GM18858 (cell line): ENCODE results near the gene BAD.
A peak's percentile ranks its signal among the peaks of the same experiment; 100 is the strongest.

Source experiments
- ATAC-seq: cut with Tn5 transposase; IDR thresholded peaks from one replicate; pipeline ENCODE4 v1.9.1; 2021; ENCODE audit not compliant: unreplicated experiment

BAD gene

GRCh38 chr11:64297699-64298358 is 13.4 kb upstream of the BAD start:
- no peak for ATAC-seq

DNA sequence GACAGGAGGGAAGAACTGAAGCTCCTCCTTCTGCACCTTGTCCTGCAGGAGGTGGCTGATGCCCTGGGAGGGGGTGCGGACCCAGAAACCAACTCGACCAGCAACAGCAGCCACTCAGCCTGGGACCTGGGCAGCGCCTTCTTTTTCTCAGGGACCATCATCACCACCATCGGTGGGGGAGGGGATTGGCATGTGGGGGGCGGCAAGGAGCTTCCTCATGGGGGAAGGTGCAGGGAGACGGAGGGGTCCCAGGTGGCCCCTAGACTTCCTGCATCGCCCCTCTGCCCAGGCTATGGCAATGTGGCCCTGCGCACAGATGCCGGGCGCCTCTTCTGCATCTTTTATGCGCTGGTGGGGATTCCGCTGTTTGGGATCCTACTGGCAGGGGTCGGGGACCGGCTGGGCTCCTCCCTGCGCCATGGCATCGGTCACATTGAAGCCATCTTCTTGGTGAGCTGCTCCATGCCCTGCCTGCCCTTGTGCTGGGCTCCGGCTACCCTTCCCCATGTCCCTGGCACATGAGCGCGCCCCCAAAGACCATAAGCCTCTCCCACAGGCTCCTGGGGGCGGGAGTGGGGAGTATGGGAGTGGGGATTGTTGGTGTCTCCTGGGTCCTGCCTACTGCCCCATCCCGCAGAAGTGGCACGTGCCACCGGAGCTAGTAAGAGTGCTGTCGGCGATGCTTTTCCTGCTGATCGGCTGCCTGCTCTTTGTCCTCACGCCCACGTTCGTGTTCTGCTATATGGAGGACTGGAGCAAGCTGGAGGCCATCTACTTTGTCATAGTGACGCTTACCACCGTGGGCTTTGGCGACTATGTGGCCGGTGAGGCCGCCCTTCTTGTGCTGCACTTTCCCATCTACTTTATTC is 12.6 kb upstream of the BAD start:
- no peak for ATAC-seq

DNA sequence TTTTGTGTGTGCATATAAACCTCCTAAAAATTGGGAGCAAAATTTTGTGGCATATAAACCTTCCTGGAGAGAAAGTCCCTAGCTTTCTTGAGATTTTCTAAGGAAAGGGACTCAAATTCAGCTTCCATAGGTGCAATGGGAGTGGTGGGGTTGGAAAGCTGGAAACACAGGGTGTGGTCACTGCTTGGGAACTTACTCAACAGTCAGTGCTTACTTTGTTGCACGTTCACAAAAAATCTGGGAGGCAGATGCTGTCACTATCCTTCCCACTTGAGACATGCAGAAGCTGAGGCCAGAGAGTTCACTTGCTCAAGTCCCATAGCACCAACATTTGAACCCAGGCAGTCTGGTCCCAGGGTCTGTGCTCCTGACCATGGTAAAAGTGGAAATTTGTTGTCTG is 11.8 kb upstream of the BAD start:
- no peak for ATAC-seq

GRCh38 chr11:64295760-64296159 is 11.3 kb upstream of the BAD start:
- no peak for ATAC-seq

DNA sequence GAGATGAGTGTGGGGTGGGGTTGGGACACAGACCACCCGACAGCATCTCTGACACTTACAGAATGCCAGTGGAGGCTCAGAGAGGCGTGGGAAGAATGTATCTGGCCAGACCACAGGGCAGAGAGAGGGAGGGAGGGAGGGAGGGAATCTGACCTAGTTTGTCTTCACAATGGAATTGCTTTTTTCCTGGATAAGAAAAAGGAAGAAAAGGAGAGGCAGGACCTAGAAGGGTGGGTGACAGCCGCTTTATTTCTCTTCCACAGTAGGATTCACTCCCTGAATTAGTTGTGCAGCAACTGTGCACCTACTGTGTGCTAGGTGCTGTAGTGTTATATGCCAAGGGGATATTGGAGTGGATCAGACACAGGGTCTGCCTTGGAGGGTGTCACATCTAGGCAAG is 10.3 kb upstream of the BAD start:
- ATAC-seq: no peak

DNA sequence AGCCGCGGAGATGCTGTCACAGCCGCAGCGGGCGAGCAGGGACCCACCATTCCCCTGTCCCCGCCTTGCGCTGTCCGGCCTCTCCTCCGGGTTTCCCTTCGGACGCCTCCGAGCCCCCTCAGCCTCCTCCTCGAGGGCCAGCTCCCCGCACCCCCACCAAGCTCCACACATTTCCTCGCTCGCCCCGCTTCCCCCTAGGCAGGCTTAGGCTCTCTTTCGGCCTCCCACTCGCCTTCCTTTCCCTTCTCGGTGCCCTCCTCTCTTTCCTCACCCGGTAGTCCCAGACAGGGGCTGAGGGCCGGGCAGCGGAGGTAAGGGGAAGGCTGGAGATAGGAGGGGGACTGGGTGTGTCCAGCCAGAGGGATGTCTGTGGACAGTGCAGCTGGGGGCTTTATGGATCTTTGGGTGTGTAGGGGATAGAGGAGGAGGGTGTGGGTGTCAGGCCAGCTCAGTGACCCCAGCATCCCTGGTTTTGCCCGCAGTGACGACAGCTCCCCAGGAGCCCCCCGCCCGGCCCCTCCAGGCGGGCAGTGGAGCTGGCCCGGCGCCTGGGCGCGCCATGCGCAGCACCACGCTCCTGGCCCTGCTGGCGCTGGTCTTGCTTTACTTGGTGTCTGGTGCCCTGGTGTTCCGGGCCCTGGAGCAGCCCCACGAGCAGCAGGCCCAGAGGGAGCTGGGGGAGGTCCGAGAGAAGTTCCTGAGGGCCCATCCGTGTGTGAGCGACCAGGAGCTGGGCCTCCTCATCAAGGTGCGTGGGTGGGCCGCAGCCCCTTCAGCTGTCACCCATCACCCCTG is 8.2 kb upstream of the BAD start:
- no peak for ATAC-seq

DNA sequence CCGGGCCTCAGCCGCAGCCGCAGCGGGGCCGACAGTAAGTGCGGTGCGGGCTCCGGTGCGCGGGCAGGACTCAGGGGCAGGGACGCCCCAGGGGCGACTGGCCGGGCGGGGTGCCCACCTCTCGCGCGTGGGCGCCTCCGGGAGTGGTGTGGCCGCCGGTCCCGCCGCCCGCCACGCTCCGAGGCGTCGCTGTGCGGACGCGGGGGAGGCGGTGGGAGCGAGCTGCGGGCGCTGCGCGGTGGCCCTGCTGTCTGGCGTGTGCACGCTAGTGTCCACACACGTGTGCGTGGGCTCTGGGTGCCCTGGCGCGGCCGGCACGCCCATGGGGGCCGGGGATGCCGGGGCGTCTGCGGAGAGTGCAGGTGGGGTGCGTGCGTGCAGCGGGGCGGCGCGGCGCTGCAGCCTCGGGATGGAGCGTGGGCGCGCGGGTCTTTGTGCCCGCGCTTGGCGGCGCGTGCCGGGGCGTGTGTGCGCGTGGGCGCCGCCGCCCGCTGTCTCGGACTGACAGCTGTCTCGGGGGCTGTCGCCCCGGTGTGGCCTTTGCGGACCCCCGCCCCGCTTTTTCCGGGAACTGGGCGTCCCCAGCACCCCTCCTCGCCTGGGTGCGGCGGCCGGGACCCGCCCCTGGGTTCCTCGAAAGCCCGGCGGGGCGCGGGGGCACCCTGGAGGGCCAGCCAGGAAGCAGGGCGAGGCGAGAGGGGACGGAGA is 7.4 kb upstream of the BAD start:
- no peak for ATAC-seq

- no peak for ATAC-seq
These were observed 6.8 kb upstream of the BAD start, which contains the start of gene KCNK4 for GRCh38 chr11:64291262-64291751. KCNK4 (plus strand) TSS chr11:64291302; CDS start chr11:64293019, 1,717 bp downstream.

DNA sequence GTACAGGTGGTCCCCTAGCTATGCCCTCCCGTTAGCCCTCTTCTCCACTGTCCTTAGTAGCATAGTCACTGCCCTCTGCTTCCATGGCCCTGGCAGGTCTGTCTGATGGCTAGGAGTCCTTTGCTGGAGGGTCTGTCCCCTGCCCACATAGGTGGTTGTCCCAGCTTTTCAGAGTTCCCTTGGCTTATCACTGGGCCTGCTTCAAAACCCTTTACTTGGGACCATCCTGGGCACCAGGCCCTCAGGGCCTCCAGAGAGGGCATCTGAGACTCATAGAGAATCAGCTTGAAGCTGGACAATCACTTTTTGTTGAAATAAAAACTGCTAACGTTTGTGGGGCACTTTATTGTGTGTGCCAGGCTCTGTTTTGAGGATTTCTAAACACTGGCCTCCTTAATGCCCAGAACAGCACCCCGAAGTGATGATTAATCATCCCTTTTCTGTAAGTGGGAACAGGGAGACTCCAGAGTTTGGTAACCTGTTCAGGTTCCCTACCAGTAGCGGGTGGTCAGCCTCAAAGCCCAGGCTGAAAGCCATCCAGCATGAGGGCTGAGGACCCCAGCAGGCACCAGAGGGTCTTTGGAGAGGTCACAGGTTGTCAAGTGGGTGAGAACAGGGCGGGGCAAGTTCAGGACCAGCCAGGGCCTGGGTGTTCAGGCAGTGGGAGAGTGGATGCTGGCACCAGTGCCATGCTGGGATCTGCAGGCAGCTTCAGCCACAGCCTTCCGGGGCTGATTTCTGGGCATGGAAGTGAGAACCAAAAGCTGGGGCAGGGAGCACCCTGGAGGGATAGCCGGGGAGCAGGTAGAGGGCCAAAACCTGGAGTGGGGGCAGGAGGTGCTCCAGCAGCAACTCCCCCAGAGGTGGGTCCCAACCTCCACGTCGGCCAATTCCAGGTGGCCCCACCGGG is 6.1 kb upstream of the BAD start:
- no peak for ATAC-seq

- no peak for ATAC-seq
These were observed 4.6 kb upstream of the BAD start for GRCh38 chr11:64289002-64289564.

DNA sequence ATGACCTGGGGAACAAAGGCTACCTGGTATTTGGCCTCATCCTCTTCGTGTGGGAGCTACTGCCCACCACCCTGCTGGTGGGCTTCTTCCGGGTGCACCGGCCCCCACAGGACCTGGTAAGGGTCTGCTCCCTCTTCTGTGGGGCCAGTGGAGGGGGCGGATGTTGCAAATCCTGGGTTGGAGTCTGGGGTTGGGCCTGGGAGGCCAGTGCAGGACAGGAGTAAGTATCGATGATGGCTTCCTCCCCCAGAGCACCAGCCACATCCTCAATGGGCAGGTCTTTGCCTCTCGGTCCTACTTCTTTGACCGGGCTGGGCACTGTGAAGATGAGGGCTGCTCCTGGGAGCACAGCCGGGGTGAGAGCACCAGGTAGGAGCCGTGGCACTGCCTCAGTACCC is 3.9 kb upstream of the BAD start:
- no peak for ATAC-seq

DNA sequence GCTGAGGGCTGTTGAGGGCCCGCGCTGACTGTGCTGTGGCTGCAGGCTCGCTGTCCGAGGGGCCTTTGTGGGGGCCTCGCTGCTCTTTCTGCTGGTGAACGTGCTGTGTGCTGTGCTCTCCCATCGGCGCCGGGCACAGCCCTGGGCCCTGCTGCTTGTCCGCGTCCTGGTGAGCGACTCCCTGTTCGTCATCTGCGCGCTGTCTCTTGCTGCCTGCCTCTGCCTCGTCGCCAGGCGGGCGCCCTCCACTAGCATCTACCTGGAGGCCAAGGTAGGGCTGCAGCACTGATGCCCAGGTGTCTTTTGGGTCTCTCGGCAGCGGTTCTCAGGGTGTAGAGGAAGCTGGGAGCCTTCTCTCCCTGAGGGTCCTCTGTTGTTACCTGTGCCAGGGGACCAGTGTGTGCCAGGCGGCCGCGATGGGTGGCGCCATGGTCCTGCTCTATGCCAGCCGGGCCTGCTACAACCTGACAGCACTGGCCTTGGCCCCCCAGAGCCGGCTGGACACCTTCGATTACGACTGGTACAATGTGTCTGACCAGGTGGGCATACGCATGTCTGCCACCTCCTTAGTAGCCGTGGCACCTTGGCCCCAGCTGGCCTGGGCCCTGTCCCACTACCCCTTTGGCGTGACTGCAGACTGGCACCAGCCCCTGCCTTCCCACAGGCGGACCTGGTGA is 3.3 kb upstream of the BAD start:
- no peak for ATAC-seq

DNA sequence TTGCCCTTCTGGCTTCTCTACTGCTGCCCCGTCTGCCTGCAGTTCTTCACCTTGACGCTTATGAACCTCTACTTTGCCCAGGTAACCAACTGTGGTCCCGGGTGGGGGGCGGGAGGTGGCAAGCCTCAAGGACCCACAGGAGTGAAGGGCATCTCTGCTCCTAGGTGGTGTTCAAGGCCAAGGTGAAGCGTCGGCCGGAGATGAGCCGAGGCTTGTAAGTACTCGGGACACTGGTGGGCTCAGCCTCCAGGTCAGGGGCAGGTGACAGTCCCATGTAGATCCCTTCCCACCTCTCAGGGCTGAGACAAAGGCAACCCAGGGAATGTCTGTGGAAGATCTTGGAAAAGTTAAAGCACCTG is 2.3 kb upstream of the BAD start:
- no peak for ATAC-seq

DNA sequence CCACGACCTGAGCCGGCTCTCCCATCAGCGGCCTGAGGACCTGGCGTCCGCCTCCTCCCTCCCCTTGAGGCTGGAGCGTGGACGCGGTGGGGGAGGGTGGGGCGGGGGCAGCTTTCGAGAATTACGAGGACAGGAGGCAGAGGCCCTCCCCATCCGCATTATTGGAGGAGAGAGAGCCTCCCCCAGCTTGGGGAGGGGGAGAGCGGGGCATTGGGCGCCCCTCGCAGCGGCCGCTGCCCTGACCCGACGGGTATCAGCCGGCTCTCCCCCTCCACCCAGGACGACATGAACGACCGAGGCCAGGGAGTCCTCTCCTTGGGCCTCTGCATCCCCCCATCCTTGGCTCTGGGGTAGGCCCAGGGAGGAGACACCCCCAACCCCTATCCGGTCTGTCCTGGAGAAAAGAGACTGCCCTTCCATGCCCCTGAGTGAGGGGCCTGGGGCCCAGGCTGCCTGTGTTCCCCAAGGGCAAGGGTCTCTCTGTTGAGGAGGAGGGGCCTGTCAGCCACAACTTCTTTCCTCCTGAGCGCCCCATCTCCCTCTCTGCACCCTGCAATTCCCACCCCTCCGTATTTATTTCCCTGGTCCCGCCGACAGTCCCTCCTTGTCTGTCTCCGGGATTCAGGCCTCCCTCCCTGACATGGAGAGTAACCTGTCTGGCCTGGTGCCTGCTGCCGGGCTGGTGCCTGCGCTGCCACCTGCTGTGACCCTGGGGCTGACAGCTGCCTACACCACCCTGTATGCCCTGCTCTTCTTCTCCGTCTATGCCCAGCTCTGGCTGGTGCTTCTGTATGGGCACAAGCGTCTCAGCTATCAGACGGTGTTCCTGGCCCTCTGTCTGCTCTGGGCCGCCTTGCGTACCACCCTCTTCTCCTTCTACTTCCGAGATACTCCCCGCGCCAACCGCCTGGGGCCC is 1.7 kb upstream of the BAD start:
- no peak for ATAC-seq

- ATAC-seq: peak; percentile 31
These were observed 758 bp upstream of the BAD start, which contains the start of gene GPR137 for GRCh38 chr11:64284962-64285884. GPR137 (plus strand) TSS chr11:64285848; CDS start chr11:64286525, 677 bp downstream.

- ATAC-seq: no peak
These were observed 1.4 kb downstream of the BAD start for GRCh38 chr11:64283092-64283491.
